ENCODE data around the gene PLEKHO2. TPM values are rescaled to one million over a fixed set of nuclear protein-coding genes. Genes with fewer than 3 reads are reported as not detected.

The PLEKHO2 gene
- total and polyA plus RNA-seq, 2 of the 13 experiments (the other 11 are each of a cell fraction or from before 2014, with no cell fraction given), result 3.8 to 4.8 TPM

DNA sequence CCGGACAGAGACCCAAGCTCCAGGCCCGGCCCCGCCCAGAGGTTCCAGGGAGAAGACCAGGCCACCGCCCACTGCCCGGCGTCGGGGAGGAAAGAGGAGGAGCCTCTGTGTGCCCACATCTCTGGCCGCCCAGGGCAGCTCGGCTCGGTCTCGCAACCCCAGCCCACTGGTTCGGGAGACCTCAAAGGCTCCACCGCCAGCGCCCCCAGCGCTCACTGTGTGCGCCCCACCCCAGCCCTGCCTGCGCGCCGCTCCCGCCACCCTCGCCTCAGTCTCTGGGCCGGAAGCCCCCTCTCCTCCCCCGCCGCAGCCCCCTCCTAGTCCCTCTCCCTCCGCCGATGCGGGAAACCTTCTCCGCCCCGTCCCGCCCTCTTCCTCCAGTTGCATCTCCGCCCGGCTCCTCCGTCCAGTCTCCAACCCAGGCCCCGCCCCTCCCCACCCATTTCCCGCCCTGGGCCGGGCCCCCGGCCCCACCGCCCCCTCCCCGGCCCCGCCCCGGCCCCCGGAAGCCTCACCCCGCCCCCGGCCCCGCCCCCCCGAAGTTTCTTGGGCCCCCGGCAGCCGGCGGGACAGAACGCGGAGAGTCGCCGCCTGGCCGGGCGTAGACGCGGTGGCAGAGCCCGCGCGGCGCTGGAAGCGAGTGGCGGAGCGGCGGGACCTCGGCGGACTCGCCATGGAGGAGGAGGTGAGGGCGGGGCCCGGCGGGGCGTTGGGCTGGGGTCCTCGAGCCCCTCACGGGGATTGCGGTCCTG is at the start of gene PLEKHO2 (continued):
- TF ChIP-seq, protein P1, sequence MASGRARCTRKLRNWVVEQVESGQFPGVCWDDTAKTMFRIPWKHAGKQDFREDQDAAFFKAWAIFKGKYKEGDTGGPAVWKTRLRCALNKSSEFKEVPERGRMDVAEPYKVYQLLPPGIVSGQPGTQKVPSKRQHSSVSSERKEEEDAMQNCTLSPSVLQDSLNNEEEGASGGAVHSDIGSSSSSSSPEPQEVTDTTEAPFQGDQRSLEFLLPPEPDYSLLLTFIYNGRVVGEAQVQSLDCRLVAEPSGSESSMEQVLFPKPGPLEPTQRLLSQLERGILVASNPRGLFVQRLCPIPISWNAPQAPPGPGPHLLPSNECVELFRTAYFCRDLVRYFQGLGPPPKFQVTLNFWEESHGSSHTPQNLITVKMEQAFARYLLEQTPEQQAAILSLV (CRISPR knock-in tag; IDR thresholded peaks at IDR 0.05; ENCODE audit: borderline replicate concordance), result peak; percentile 26; the same call in 1 of the 2 replicates
- TF ChIP-seq, protein P2, sequence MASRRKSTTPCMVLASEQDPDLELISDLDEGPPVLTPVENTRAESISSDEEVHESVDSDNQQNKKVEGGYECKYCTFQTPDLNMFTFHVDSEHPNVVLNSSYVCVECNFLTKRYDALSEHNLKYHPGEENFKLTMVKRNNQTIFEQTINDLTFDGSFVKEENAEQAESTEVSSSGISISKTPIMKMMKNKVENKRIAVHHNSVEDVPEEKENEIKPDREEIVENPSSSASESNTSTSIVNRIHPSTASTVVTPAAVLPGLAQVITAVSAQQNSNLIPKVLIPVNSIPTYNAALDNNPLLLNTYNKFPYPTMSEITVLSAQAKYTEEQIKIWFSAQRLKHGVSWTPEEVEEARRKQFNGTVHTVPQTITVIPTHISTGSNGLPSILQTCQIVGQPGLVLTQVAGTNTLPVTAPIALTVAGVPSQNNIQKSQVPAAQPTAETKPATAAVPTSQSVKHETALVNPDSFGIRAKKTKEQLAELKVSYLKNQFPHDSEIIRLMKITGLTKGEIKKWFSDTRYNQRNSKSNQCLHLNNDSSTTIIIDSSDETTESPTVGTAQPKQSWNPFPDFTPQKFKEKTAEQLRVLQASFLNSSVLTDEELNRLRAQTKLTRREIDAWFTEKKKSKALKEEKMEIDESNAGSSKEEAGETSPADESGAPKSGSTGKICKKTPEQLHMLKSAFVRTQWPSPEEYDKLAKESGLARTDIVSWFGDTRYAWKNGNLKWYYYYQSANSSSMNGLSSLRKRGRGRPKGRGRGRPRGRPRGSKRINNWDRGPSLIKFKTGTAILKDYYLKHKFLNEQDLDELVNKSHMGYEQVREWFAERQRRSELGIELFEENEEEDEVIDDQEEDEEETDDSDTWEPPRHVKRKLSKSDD (CRISPR knock-in tag; IDR thresholded peaks at IDR 0.05; ENCODE audit: low read depth), result no peak
- peak; percentile 27 to 86; a peak in 3 of 4 replicates for TF ChIP-seq POLR2A (IDR thresholded peaks at IDR 0.05; ENCODE audit: insufficient read depth in 1 of 2, low read depth in 2 of 2, low read length in 2 of 2)
- 0 out of 2 replicates have a peak, but pooled peaks have one; percentile 50 for TF ChIP-seq ZMAT3 (CRISPR knock-in tag; conservative IDR thresholded peaks at IDR 0.05)
- no peak for TF ChIP-seq KDM6A (CRISPR knock-in tag; IDR thresholded peaks at IDR 0.05; ENCODE audit: low read depth)
- 0 out of 2 replicates have a peak, but pooled peaks have one; percentile 9 for TF ChIP-seq ATF7-NPFF (CRISPR knock-in tag; IDR thresholded peaks at IDR 0.05; ENCODE audit: low read depth)
- TF ChIP-seq AGO2 (optimal IDR thresholded peaks at IDR 0.05; ENCODE audit: low read depth, low read length), result peak; percentile 57

DNA sequence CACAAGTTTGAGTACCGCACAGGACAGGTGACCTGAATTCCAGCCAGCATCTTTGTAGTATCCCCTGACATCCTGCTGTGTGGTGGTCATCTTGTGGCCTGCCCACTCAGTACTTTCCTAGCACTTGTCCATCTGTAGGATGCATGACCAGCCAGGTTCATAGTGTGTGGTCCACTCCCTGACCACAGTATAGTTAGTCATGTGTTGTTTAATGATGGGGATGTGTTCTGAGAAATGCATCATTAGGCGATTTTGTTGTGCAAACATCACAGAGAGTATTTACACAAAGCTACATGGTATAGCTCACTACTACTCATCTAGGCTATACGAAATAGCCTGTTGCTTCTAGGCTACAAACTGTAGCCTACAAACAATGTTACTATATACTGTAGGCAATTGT is 49.4 kb upstream of the PLEKHO2 start:
- FAIRE-seq (no peak), DNase-seq (ENCODE audit: low spot score) (no peak), ATAC-seq (no peak)
- intact Hi-C loops (cut with micrococcal nuclease; ENCODE audit: unreplicated experiment) (no loop called here), in situ Hi-C loops (cut with HindIII; ENCODE audit: extremely low pct_ligation_motif_present, low pct_unique_long_range_greater_than_20kb) (no loop called here)
- CTCF ChIA-PET (ENCODE audit: low intra/inter-chr PET ratio, low total read pairs), result no interaction called here
- no TSS peak for BruUV-seq (replicated peaks)
- Histone ChIP-seq H2AFZ (ENCODE audit: low read length) (no peak overlapping the region), H3K9me3 (ENCODE audit: low read length) (no peaks in the 10 kb centered on the region), H3K79me2 (ENCODE audit: insufficient read depth, low read length) (no peaks in the 10 kb centered on the region), H3K9ac (ENCODE audit: insufficient read depth, low read depth, low read length) (no peak overlapping the region), H3K4me2 (ENCODE audit: low read depth, low read length) (no peak overlapping the region), H3K27me3 (ENCODE audit: control insufficient read depth in 1 of 2, insufficient read depth in 2 of 2, low read length in 2 of 2) (no peaks in the 10 kb centered on the region), H3K36me3 (replicated peaks in 1 of 2; ENCODE audit: control insufficient read depth in 1 of 2, insufficient read depth in 2 of 2, low read length in 2 of 2) (no peaks in the 10 kb centered on the region), H4K20me1 (ENCODE audit: insufficient read depth, low read length) (no peaks in the 10 kb centered on the region), H3K4me3 (replicated peaks in 1 of 3; ENCODE audit: insufficient read depth in 1 of 3, low read depth in 2 of 3, low read length in 3 of 3) (no peak overlapping the region), H3K4me1 (ENCODE audit: insufficient read depth, low read length) (peaks cover 6% of the 10 kb centered on the region; the same call in 1 of the 2 replicates), H3K27ac (ENCODE audit: extremely low read length, insufficient read depth, low read length) (no peak overlapping the region)
- 3% methylated on average over 3 of the region's 3 CpGs for WGBS (ENCODE audit: low lambda C conversion rate)
- POLR2A ChIA-PET, result no interaction called here
- TF ChIP-seq HMG20B (CRISPR knock-in tag; conservative IDR thresholded peaks at IDR 0.05) (no peak), MEIS2 (CRISPR knock-in tag; IDR thresholded peaks at IDR 0.05) (no peak)
